ENCODE results near the gene GRID2. TPM values are rescaled to one million over a fixed set of nuclear protein-coding genes. Genes with fewer than 3 reads are reported as not detected.

Gene GRID2
- total and polyA plus RNA-seq, 2 of the 4 experiments (the other 2 are of a cell fraction): under 0.01 TPM; not detected in 1

DNA sequence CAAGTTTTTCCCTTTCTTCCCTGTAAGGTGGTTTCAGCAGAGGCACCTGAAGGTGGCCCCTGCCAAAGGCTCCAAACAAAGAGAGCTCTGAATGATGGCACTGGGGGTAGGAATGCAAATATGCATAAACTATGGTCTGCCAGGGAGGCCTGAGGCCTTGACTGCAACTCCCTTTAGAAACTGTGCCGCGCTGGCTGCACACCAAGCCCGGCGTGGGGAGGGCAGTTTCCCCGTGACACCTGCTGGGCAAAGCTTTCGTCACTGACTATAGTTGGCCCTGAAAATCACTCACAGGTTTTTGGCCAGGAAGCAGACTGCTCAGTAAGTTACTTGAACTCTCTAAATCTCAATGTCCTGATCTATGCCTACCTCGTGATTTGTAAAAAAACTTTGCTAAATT, 1427.0 kb downstream of the GRID2 start:
- H3K36me3 ChIP-seq (ENCODE audit: control insufficient read depth, insufficient read depth, low read length): no peaks in the 10 kb centered on the region
- ChIA-PET POLR2A (ENCODE audit: unreplicated experiment) (no interaction called here), CTCF (no interaction called here)
- H3K9me3 ChIP-seq (ENCODE audit: control insufficient read depth, insufficient read depth, low read length): no peaks in the 10 kb centered on the region
- dilution Hi-C loops (cut with HindIII; ENCODE audit: low sequenced_read_pairs, unreplicated experiment) (no loop called here), intact Hi-C loops (cut with micrococcal nuclease) (no loop called here), in situ Hi-C loops (cut with MboI; ENCODE audit: low sequenced_read_pairs) (no loop called here)
- DNase-seq: no peak
- no peak overlapping the region for H3K9ac ChIP-seq (ENCODE audit: low read depth, low read length)
- H2BK120ac ChIP-seq (ENCODE audit: low read depth, low read length): no peak overlapping the region
- H4K91ac ChIP-seq (ENCODE audit: insufficient read depth, low read depth, low read length): no peak overlapping the region
- H2AK9ac ChIP-seq (replicated peaks; ENCODE audit: low read depth, low read length, poor library complexity): no peak overlapping the region
- no peak overlapping the region for H3K27ac ChIP-seq (ENCODE audit: insufficient read depth, low read length)
- no peak overlapping the region for H3K14ac ChIP-seq (replicated peaks; ENCODE audit: low read depth, low read length)
- H2BK5ac ChIP-seq (ENCODE audit: low read depth, low read length, poor library complexity, severe bottlenecking): no peak overlapping the region
- no peaks in the 10 kb centered on the region for H3K4me1 ChIP-seq (ENCODE audit: control insufficient read depth, insufficient read depth, low read length)
- no peak for TF ChIP-seq FOS (IDR thresholded peaks at IDR 0.05; ENCODE audit: low read depth, low read length)
- no peak for TF ChIP-seq RFX5 (IDR thresholded peaks at IDR 0.05; ENCODE audit: low read depth, low read length)
- TF ChIP-seq NFE2L2 (IDR thresholded peaks at IDR 0.05; ENCODE audit: low read depth, low read length): no peak
- TF ChIP-seq, protein P1, sequence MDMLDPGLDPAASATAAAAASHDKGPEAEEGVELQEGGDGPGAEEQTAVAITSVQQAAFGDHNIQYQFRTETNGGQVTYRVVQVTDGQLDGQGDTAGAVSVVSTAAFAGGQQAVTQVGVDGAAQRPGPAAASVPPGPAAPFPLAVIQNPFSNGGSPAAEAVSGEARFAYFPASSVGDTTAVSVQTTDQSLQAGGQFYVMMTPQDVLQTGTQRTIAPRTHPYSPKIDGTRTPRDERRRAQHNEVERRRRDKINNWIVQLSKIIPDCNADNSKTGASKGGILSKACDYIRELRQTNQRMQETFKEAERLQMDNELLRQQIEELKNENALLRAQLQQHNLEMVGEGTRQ (IDR thresholded peaks at IDR 0.05; ENCODE audit: low read depth, low read length): no peak
- TF ChIP-seq, protein P2, sequence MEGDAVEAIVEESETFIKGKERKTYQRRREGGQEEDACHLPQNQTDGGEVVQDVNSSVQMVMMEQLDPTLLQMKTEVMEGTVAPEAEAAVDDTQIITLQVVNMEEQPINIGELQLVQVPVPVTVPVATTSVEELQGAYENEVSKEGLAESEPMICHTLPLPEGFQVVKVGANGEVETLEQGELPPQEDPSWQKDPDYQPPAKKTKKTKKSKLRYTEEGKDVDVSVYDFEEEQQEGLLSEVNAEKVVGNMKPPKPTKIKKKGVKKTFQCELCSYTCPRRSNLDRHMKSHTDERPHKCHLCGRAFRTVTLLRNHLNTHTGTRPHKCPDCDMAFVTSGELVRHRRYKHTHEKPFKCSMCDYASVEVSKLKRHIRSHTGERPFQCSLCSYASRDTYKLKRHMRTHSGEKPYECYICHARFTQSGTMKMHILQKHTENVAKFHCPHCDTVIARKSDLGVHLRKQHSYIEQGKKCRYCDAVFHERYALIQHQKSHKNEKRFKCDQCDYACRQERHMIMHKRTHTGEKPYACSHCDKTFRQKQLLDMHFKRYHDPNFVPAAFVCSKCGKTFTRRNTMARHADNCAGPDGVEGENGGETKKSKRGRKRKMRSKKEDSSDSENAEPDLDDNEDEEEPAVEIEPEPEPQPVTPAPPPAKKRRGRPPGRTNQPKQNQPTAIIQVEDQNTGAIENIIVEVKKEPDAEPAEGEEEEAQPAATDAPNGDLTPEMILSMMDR (conservative IDR thresholded peaks at IDR 0.05; ENCODE audit: low read depth, low read length): no peak
- TF ChIP-seq, protein P3, sequence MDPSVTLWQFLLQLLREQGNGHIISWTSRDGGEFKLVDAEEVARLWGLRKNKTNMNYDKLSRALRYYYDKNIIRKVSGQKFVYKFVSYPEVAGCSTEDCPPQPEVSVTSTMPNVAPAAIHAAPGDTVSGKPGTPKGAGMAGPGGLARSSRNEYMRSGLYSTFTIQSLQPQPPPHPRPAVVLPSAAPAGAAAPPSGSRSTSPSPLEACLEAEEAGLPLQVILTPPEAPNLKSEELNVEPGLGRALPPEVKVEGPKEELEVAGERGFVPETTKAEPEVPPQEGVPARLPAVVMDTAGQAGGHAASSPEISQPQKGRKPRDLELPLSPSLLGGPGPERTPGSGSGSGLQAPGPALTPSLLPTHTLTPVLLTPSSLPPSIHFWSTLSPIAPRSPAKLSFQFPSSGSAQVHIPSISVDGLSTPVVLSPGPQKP (IDR thresholded peaks at IDR 0.05; ENCODE audit: borderline replicate concordance, low read depth, low read length): no peak
- no peak for TF ChIP-seq POLR2A (IDR thresholded peaks at IDR 0.05; ENCODE audit: low read depth, low read length)
- TF ChIP-seq SMC3 (IDR thresholded peaks at IDR 0.05; ENCODE audit: low read depth, low read length): no peak
- no peak for TF ChIP-seq CEBPB (IDR thresholded peaks at IDR 0.05; ENCODE audit: low read depth, low read length)
- H4K5ac ChIP-seq (ENCODE audit: low read depth, low read length): no peak overlapping the region
- no peaks in the 10 kb centered on the region for H3K79me1 ChIP-seq (ENCODE audit: low read depth in 1 of 2, low read length in 2 of 2)
- no peak overlapping the region for H4K8ac ChIP-seq (ENCODE audit: low read depth in 2 of 2, low read length in 2 of 2)
- H2BK15ac ChIP-seq (ENCODE audit: low read depth, low read length): no peak overlapping the region
- H3K27me3 ChIP-seq (ENCODE audit: control insufficient read depth, insufficient read depth, low read length): no peaks in the 10 kb centered on the region
- H3K18ac ChIP-seq (ENCODE audit: low read depth, low read length): no peak overlapping the region
- no peak overlapping the region for H2AK5ac ChIP-seq (ENCODE audit: low read depth, low read length)
- H4K20me1 ChIP-seq (ENCODE audit: insufficient read depth, low read length): no peaks in the 10 kb centered on the region
- no peak overlapping the region for H3K56ac ChIP-seq (ENCODE audit: extremely low read depth, insufficient read depth, low read length)
- no peak overlapping the region for H3K4me2 ChIP-seq (ENCODE audit: low read depth, low read length)
- H3K9me1 ChIP-seq (ENCODE audit: insufficient read depth, low read length): no peaks in the 10 kb centered on the region
- H2BK20ac ChIP-seq (ENCODE audit: low read depth, low read length): no peak overlapping the region
- no peak overlapping the region for H2AFZ ChIP-seq (replicated peaks; ENCODE audit: low read length, poor library complexity)
- no peak overlapping the region for H3K23ac ChIP-seq (ENCODE audit: low read depth, low read length)
- ATAC-seq (ENCODE audit: low read depth): no peak
- WGBS, 2 experiments (ENCODE audit: extremely low coverage in 2 of 2, insufficient read length in 1 of 2): 87% methylated on average over 3 of the region's 7 CpGs; no CpG with 5 or more reads in 1 of the 2 experiments
- no TSS peak for BruUV-seq (replicated peaks)
- no peak overlapping the region for H3K4ac ChIP-seq (ENCODE audit: low read depth, low read length)
- no peak overlapping the region for H3K4me3 ChIP-seq (ENCODE audit: insufficient read depth, low read depth, low read length)
